GM12878 (cell line): ENCODE data around the gene HES2. TPM values are rescaled to one million over a fixed set of nuclear protein-coding genes. Genes with fewer than 3 reads are reported as not detected.

ENCODE experiments used
- ATAC-seq: fragments of 200-7000 bp; cut with Tn5 transposase; 3 replicates; pipeline ENCODE4 v1.9.1; 2020; ENCODE audit warnings: mild to moderate bottlenecking, moderate library complexity
- BruUV-seq: library from RNA; stranded (reverse); fragments of 400-500 nt; replicated peaks from 2 replicates; lab custom pipeline; 2021; lab: Mats Ljungman, UMichigan
- CTCF ChIA-PET: fragments of 300-600 bp; sonication (Branson Sonifier 250); formaldehyde crosslinking; extraction: SDS; loops from one replicate; lab custom pipeline; 2021; ENCODE audit warnings: inconsistent platforms; lab: Yijun Ruan, JAX
- POLR2A ChIA-PET: fragments of 350-600 bp; formaldehyde crosslinking; extraction: SDS; loops from one replicate; lab custom pipeline; 2021; ENCODE audit warnings: inconsistent platforms; lab: Charles Lee
- RAD21 ChIA-PET: fragments of 300-600 bp; sonication (Branson Sonifier 250); formaldehyde crosslinking; loops from one replicate; lab custom pipeline; 2023; ENCODE audit warnings: antibody characterized with exemption; ENCODE audit not compliant: unreplicated experiment; lab: Charles Lee
- SMC1A ChIA-PET: fragments of 300-600 bp; sonication (Branson Sonifier 250); formaldehyde crosslinking; loops from one replicate; lab custom pipeline; 2023; ENCODE audit not compliant: unreplicated experiment, uncharacterized antibody; lab: Charles Lee
- DNase-seq: peaks from one replicate; pipeline ENCODE4 v3.0.0-alpha.2; 2011; ENCODE audit warnings: low read depth, low spot score
- FAIRE-seq: peaks from 3 replicates; lab custom pipeline; 2011; peaks lifted over from hg19 to GRCh38; lab: Jason Lieb, UNC
- H2AFZ ChIP-seq: 2 replicates; pipeline ENCODE4 v1.6.0; 2011; ENCODE audit warnings: low read depth, low read length, control low read depth; ENCODE audit not compliant: control insufficient read depth
- H3K27ac ChIP-seq: 2 replicates; pipeline ENCODE4 v1.5.1; 2011; ENCODE audit warnings: control low read depth; ENCODE audit not compliant: control insufficient read depth, insufficient read depth
- H3K27me3 ChIP-seq, 2 experiments: replicated peaks in 1 of 2; 2 replicates each; pipeline versions ENCODE4 v1.6.0 to v1.6.1; 2011; ENCODE audit warnings: low read length in 1 of 2; ENCODE audit not compliant: control insufficient read depth in 2 of 2, insufficient read depth in 2 of 2
- H3K36me3 ChIP-seq, 2 experiments: 2 replicates each; pipeline ENCODE4 v1.5.1; 2011; ENCODE audit warnings: low read length in 1 of 2; ENCODE audit not compliant: control insufficient read depth in 2 of 2, insufficient read depth in 2 of 2
- H3K4me1 ChIP-seq: 2 replicates; pipeline ENCODE4 v1.6.1; 2011; ENCODE audit warnings: mild to moderate bottlenecking, low read length, moderate library complexity, mixed read lengths; ENCODE audit not compliant: control insufficient read depth, insufficient read depth
- H3K4me2 ChIP-seq: 2 replicates; pipeline ENCODE4 v1.6.0; 2011; ENCODE audit warnings: control low read depth; ENCODE audit not compliant: control insufficient read depth, insufficient read depth
- H3K4me3 ChIP-seq: fragments of 200-600 bp; sonication (generic); 2 replicates; pipeline ENCODE4 v1.5.1; 2016
- H3K79me2 ChIP-seq: 2 replicates; pipeline ENCODE4 v1.6.0; 2011; ENCODE audit warnings: low read length; ENCODE audit not compliant: control insufficient read depth, insufficient read depth
- H3K9ac ChIP-seq: 2 replicates; pipeline ENCODE4 v1.8.0; 2011; ENCODE audit warnings: low read length, control low read depth, mixed read lengths; ENCODE audit not compliant: control insufficient read depth, insufficient read depth
- H3K9me3 ChIP-seq: replicated peaks from 3 replicates; pipeline ENCODE4 v1.5.1; 2011; ENCODE audit warnings: mild to moderate bottlenecking, low read length; ENCODE audit not compliant: control insufficient read depth, insufficient read depth
- H4K20me1 ChIP-seq: 2 replicates; pipeline ENCODE4 v1.6.0; 2011; ENCODE audit not compliant: control insufficient read depth, insufficient read depth
- ASH2L ChIP-seq: fragments of 300-600, 200-600 bp; sonication (generic); IDR thresholded peaks from 2 replicates; pipeline ENCODE4 v1.6.1; 2017; ENCODE audit warnings: low read depth, mild to moderate bottlenecking, borderline replicate concordance
- ATF2 ChIP-seq: IDR thresholded peaks from 2 replicates; pipeline ENCODE4 v1.6.1; 2012; ENCODE audit warnings: low read length, inconsistent platforms
- BCL3 ChIP-seq: IDR thresholded peaks from 2 replicates; pipeline ENCODE4 v1.6.1; 2011; ENCODE audit warnings: borderline replicate concordance, low read depth, mild to moderate bottlenecking, moderate library complexity, low read length; ENCODE audit not compliant: insufficient read depth, poor library complexity, severe bottlenecking
- CEBPZ ChIP-seq: fragments of 150-350 bp; IDR thresholded peaks from 2 replicates; pipeline ENCODE4 v1.6.1; 2016; ENCODE audit warnings: low read depth, low read length
- ESRRA ChIP-seq: IDR thresholded peaks from 2 replicates; pipeline ENCODE4 v1.6.1; 2012; ENCODE audit warnings: mild to moderate bottlenecking, low read length, improper control_type of control experiment
- HDAC6 ChIP-seq: fragments of 200-600 bp; sonication (generic); IDR thresholded peaks from one replicate; pipeline ENCODE4 v1.8.0; 2017; ENCODE audit warnings: antibody characterized with exemption; ENCODE audit not compliant: unreplicated experiment
- IRF5 ChIP-seq: fragments of 450-650 bp; IDR thresholded peaks from 2 replicates; pipeline ENCODE4 v1.6.1; 2017; ENCODE audit warnings: borderline replicate concordance
- MEF2A ChIP-seq: IDR thresholded peaks from 2 replicates; pipeline ENCODE4 v1.6.1; 2011; ENCODE audit warnings: low read depth, mild to moderate bottlenecking, low read length, moderate library complexity; ENCODE audit not compliant: insufficient read depth
- RFX5 ChIP-seq: IDR thresholded peaks from 2 replicates; pipeline ENCODE4 v1.6.1; 2011; ENCODE audit warnings: low read depth, low read length, improper control_type of control experiment
- SKIL ChIP-seq: fragments of 450-650 bp; IDR thresholded peaks from 2 replicates; pipeline ENCODE4 v1.6.1; 2017; ENCODE audit warnings: mild to moderate bottlenecking, low read depth, inconsistent platforms; ENCODE audit not compliant: poor library complexity, severe bottlenecking
- SMAD5 ChIP-seq: IDR thresholded peaks from 2 replicates; pipeline ENCODE4 v1.6.1; 2016; ENCODE audit warnings: antibody characterized with exemption, low read depth
- SUPT20H ChIP-seq: IDR thresholded peaks from 2 replicates; pipeline ENCODE4 v1.6.1; 2011; ENCODE audit warnings: low read depth, mild to moderate bottlenecking, low read length, moderate library complexity, borderline replicate concordance; ENCODE audit not compliant: control insufficient read depth
- YBX1 ChIP-seq: fragments of 450-650 bp; IDR thresholded peaks from 2 replicates; pipeline ENCODE4 v1.6.1; 2016; ENCODE audit warnings: antibody characterized with exemption
- WGBS: methylation state at CpG from one replicate; pipeline ENCODE4 v1.1.6; 2016; ENCODE audit warnings: low lambda C conversion rate; ENCODE audit not compliant: insufficient replicate concordance, insufficient coverage; ENCODE audit errors: missing lambda C conversion rate; 5-methylcytosine and 5-hydroxymethylcytosine counted together
- in situ Hi-C: fragments of 300-500 bp; cut with MboI; formaldehyde crosslinking; loops from 9 replicates; pipeline ENCODE4 v1.14.3; 2018; ENCODE audit warnings: mixed read lengths
- intact Hi-C: fragments of 100-400 bp; cut with micrococcal nuclease; formaldehyde crosslinking; loops from one replicate; pipeline ENCODE4 v1.14.2; 2022; ENCODE audit not compliant: unreplicated experiment
- polyA plus RNA-seq, 11 experiments: library from polyadenylated mRNA; depleted of rRNA in 4 of 11; unstranded in 6 of 11; stranded (reverse) in 5 of 11; fragments of >200 nt; fragmentation: Nextera tagmentation in 4 of 11; fragmentation: Illumina TruSeq in 1 of 11; extraction: Ambion mirVana in 4 of 11; extraction: Trizol in 1 of 11; gene quantifications; 1 replicate in 1 of 11; 2 replicates in 10 of 11; pipeline versions ENCODE4 v1.2.1 to v1.2.3, GENCODE V29; 2011 to 2016; ENCODE audit warnings: inconsistent platforms in 2 of 11, missing spikeins in 2 of 11, low read depth in 1 of 11
- total RNA-seq, 4 experiments: library from RNA; depleted of rRNA in 3 of 4; stranded (reverse); fragments of >200 nt in 3 of 4; fragmentation: Illumina TruSeq in 1 of 4; extraction: Trizol in 1 of 4; gene quantifications; 2 replicates each; pipeline versions ENCODE4 v1.2.1 to v1.2.3, GENCODE V29; 2013 to 2021

Gene HES2
- total and polyA plus RNA-seq, 10 of the 15 experiments (the other 5 are each of a cell fraction or from before 2014, with no cell fraction given) = 0.13 to 2.0 (median 0.26) TPM

- H3K4me2 ChIP-seq = no peak overlapping the region
- no peaks in the 10 kb centered on the region for H3K36me3 ChIP-seq
- intact Hi-C loops (no loop called here), in situ Hi-C loops (no loop called here)
- ChIA-PET SMC1A (no interaction called here), RAD21 (interaction anchor here (1.0 kb wide), 1 partner anchor 60 kb away, joined by 3 read pairs; no protein-coding TSS in a partner anchor), POLR2A (no interaction called here)
- H3K27me3 ChIP-seq = peaks cover 0 to 3% of the 10 kb centered on the region in 2 experiments; a peak in 3 of 4 replicates
- FAIRE-seq (no peak), ATAC-seq (no peak)
- H3K4me3 ChIP-seq = no peak overlapping the region
- H3K27ac ChIP-seq = no peak overlapping the region
- no peak overlapping the region for H3K9ac ChIP-seq
- no peaks in the 10 kb centered on the region for H4K20me1 ChIP-seq
- 37% methylated on average over 13 of the region's 13 CpGs for WGBS
- TF ChIP-seq SMAD5 (no peak), SUPT20H (no peak), MEF2A (no peak), CEBPZ (no peak), RFX5 (no peak), IRF5 (no peak), YBX1 (no peak), SKIL (no peak), BCL3 (no peak), ASH2L (no peak), HDAC6 (no peak), ATF2 (no peak), ESRRA (no peak)
- TF ChIP-seq, all 136 proteins: peak for 0
- H3K9me3 ChIP-seq = no peaks in the 10 kb centered on the region
- no peaks in the 10 kb centered on the region for H3K4me1 ChIP-seq
- H2AFZ ChIP-seq = no peak overlapping the region
- H3K79me2 ChIP-seq = no peaks in the 10 kb centered on the region
- DNase-seq = no peak
- no TSS peak for BruUV-seq
- CTCF ChIA-PET = interaction anchor here (1.3 kb wide), 2 partner anchors 8 to 46 kb away, joined by 3 to 5 read pairs; no protein-coding TSS in a partner anchor
These were observed 49.2 kb upstream of the HES2 start for GRCh38 chr1:6468729-6469461.
